Epithelial cell of umbilical artery (primary cell): Measurements from ENCODE around the gene ITGB2. TPM values are rescaled to one million over a fixed set of nuclear protein-coding genes. Genes with fewer than 3 reads are reported as not detected.

Experiments
- total RNA-seq: library from RNA; depleted of rRNA; stranded (reverse); fragments of >200 nt; gene quantifications from 2 replicates; pipeline ENCODE4 v1.2.3, GENCODE V29; 2014

Gene ITGB2
- under 0.01 TPM in 1 of 2 replicates, not detected in the other for total RNA-seq

DNA sequence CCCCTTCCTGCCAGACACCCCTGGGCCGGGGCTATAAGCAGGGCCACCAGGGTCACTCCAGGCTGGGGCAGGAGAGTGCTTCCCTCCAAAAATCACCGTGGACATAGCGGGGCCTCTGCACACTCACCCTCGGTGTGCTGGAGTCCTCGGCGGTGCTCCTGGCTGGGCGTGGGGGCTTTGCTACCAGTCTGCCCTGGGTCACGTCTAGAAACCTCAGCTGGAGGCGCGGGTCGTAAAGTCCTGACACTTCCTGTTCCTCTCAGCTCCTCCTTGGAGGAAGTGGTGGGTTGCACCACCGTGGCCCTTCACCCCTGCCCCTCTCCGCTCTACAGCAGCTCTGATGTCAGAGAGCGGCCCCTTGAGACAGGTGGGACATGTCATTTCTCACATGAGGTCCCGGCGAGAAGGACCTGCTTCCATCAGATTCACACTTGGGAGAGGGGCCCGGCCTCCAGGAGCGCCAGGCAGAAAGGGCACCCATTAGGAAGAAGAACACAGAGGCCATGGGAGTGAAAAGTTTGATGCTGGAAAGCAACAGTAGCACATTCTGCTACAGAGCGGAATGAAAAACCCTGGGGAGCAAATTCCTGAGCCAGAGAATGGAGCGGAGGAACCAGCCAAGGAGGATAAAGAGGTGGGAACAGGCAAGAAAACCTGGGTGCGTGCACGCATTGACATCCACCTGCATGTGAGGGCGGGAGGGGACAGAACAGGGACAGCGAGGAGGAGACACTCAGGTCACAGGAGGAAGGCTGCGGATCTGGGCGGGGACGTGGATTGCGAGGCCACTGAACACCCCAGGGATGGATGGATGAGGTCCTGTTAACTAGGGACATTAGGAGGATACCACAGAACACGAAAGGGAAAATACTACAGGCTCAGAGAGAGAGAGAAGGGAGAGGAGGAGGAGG, at the start of gene ITGB2:
ITGB2 (minus strand) TSS at position 206 of the 911 bp plus-strand sequence. CDS start 10,117 bp downstream, outside the sequence.

DNA sequence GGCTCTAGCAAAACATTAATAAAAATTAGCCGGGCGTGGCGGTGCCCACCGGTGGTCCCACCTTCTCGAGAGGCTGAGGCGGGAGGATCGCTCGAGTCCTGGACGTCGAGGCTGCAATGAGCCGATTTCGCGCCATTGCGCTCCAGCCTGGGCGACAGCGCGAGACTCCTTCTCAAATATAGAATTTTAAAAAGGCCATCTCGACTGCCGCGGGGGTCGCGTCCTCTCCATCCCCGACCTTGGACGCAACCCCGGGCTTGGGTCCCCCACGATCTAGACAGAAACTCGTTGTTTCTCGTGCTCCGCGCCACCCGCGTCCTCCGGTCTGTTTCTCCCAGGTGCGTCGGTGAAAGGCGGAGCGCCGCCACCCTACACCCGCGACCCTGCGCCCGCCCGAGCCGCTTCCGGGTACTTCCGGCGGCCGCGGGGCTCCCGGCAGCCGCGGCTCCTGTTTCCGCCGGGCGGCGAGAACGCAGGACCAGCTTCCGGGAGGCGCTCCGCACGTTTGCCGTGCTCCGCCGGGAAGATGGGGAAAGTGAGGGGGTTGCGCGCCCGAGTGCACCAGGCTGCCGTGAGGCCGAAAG, 18.9 kb upstream of the ITGB2 start, which contains the start of gene SLX9:
SLX9 (plus strand) TSS at position 498 of the 584 bp plus-strand sequence; CDS start at position 527, 29 bp downstream.

DNA sequence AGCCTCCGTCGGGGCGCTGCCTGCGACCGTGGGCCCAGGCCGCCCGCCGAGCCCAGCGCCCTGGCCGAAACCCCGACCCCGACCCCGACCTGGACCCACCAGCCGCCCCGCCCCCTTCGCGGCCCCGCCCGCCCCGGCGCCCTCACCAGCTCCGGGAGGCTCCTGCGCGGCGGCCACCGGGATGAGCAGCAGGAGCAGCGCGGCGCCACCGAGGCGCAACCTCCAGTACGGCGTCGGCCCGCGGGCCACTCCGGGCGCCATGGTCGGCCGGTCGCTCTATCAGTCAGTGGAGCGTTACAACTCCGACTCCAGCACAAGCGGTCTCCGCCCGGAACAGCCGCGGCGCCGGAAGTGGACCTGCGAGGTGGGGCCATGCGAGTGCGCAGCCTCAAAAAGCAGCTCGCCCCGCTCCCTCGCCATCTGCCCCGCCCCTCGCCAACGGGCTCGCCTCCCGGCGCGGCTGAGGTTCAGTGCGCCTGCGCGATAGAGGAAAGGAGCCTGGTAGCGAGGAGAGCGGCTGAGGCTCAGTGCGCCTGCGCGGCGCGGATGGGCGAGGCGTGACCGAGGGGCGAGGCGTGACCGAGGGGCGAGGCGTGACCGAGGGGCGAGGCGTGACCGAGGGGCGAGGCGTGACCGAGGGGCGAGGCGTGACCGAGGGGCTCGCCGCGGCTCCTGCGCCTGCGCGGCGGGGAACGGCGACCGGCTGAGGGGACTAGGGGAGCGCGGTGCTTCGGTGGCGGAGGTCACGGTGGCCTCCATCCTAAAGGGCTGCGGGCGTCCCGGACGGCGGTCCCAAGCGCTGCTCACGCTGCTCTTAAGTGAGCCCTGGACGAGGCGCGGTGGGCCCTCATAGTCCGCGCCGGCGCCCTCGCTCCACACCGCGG, 47.1 kb downstream of the ITGB2 start, which contains the start of gene PTTG1IP:
PTTG1IP (minus strand) TSS at position 335 of the 884 bp plus-strand sequence; CDS start at position 261, 74 bp downstream.

Other genes starting within 250 kb of the ITGB2 start
- not detected in 2 replicates for gene KRTAP12-1, start 238.7 kb downstream of the ITGB2 start, total RNA-seq
- not detected in 2 replicates for gene KRTAP10-12, start 223.7 kb downstream of the ITGB2 start, total RNA-seq
- gene TSPEAR, start 209.3 kb downstream of the ITGB2 start, total RNA-seq = not detected in 2 replicates
- 75.4 and 101 TPM in 2 replicates for gene UBE2G2, start 119.1 kb downstream of the ITGB2 start, total RNA-seq
- 88.0 and 101 TPM in 2 replicates for gene SUMO3, start 102.8 kb downstream of the ITGB2 start, total RNA-seq
- gene PTTG1IP, start 47.2 kb downstream of the ITGB2 start, total RNA-seq = 300 and 391 TPM in 2 replicates
- gene SLX9, start 19.1 kb upstream of the ITGB2 start, total RNA-seq = 25.4 and 35.1 TPM in 2 replicates
- 19.2 and 25.2 TPM in 2 replicates for gene ADARB1, start 153.7 kb upstream of the ITGB2 start, total RNA-seq